Liver (tissue), 9 donors: ENCODE measurements around the gene TMEM232. TPM values are rescaled to one million over a fixed set of nuclear protein-coding genes. Genes with fewer than 3 reads are reported as not detected.

Experiments
- DNase-seq: peaks from one replicate; pipeline ENCODE4 v3.0.0-alpha.2; 2017; ENCODE audit warnings: low spot score
- H3K27ac ChIP-seq, 2 donors: one replicate each; pipeline ENCODE4 v1.7.0; 2013; ENCODE audit warnings: inconsistent platforms in 2 of 2, low read length in 2 of 2, control low read depth in 1 of 2, low read depth in 1 of 2, mild to moderate bottlenecking in 1 of 2
- H3K27me3 ChIP-seq, 4 donors: one replicate each; pipeline versions ENCODE4 v1.6.1 to v1.7.0; 2013; ENCODE audit warnings: low read length in 3 of 4, inconsistent platforms in 1 of 4, mild to moderate bottlenecking in 1 of 4, moderate library complexity in 1 of 4; ENCODE audit not compliant: control insufficient read depth in 4 of 4, insufficient read depth in 4 of 4
- H3K36me3 ChIP-seq, 4 donors: one replicate each; pipeline versions ENCODE4 v1.6.1 to v1.7.0; 2013; ENCODE audit warnings: low read length in 3 of 4, mild to moderate bottlenecking in 3 of 4, low read depth in 1 of 4, moderate library complexity in 1 of 4; ENCODE audit not compliant: control insufficient read depth in 4 of 4, insufficient read depth in 3 of 4
- H3K4me1 ChIP-seq, 4 donors: one replicate each; pipeline versions ENCODE4 v1.6.1 to v1.7.0; 2013; ENCODE audit warnings: low read length in 3 of 4, mild to moderate bottlenecking in 3 of 4, moderate library complexity in 1 of 4; ENCODE audit not compliant: control insufficient read depth in 4 of 4, insufficient read depth in 4 of 4
- H3K4me3 ChIP-seq, 3 donors: one replicate each; pipeline versions ENCODE4 v1.6.1 to v1.7.0; 2013; ENCODE audit warnings: low read length in 3 of 3, control low read depth in 1 of 3, low read depth in 1 of 3, mild to moderate bottlenecking in 1 of 3
- H3K9ac ChIP-seq, 2 donors: one replicate each; pipeline ENCODE4 v1.7.0; 2013; ENCODE audit warnings: low read length in 2 of 2, mild to moderate bottlenecking in 2 of 2, moderate library complexity in 2 of 2, control low read depth in 1 of 2, low read depth in 1 of 2
- H3K9me3 ChIP-seq, 4 donors: one replicate each; pipeline versions ENCODE4 v1.6.1 to v1.7.0; 2013; ENCODE audit warnings: low read length in 3 of 4; ENCODE audit not compliant: control insufficient read depth in 4 of 4
- CTCF ChIP-seq: fragments of 150-350 bp; IDR thresholded peaks from 2 replicates; pipeline ENCODE4 v1.5.1; 2017; ENCODE audit warnings: improper control_type of control experiment, low read depth, low read length; ENCODE audit not compliant: missing input control
- EGR1 ChIP-seq, 2 donors: IDR thresholded peaks; 2 replicates each; pipeline ENCODE4 v1.6.1; 2016 to 2018; ENCODE audit warnings: antibody characterized with exemption in 2 of 2, low read depth in 2 of 2
- FOXA1 ChIP-seq: IDR thresholded peaks from 2 replicates; pipeline ENCODE4 v1.6.1; 2016; ENCODE audit warnings: antibody characterized with exemption
- FOXA2 ChIP-seq: IDR thresholded peaks from 2 replicates; pipeline ENCODE4 v1.6.1; 2016; ENCODE audit warnings: antibody characterized with exemption
- GABPA ChIP-seq, 2 donors: IDR thresholded peaks in 1 of 2; conservative IDR thresholded peaks in 1 of 2; 2 replicates each; pipeline ENCODE4 v1.6.1; 2016; ENCODE audit warnings: antibody characterized with exemption in 2 of 2, mild to moderate bottlenecking in 1 of 2, moderate library complexity in 1 of 2
- HNF4A ChIP-seq, 2 donors: conservative IDR thresholded peaks; 2 replicates each; pipeline ENCODE4 v1.6.1; 2016; ENCODE audit warnings: antibody characterized with exemption in 2 of 2, mild to moderate bottlenecking in 2 of 2
- HNF4G ChIP-seq: IDR thresholded peaks from 2 replicates; pipeline ENCODE4 v1.6.1; 2016; ENCODE audit warnings: antibody characterized with exemption
- JUND ChIP-seq, 2 donors: IDR thresholded peaks; 2 replicates each; pipeline ENCODE4 v1.6.1; 2016; ENCODE audit warnings: antibody characterized with exemption in 2 of 2
- MAX ChIP-seq: IDR thresholded peaks from 2 replicates; pipeline ENCODE4 v1.6.1; 2016; ENCODE audit warnings: antibody characterized with exemption
- NR2F2 ChIP-seq: IDR thresholded peaks from 2 replicates; pipeline ENCODE4 v1.6.1; 2016; ENCODE audit warnings: antibody characterized with exemption
- RAD21 ChIP-seq, 2 donors: IDR thresholded peaks; 2 replicates each; pipeline ENCODE4 v1.6.1; 2016; ENCODE audit warnings: antibody characterized with exemption in 2 of 2, mild to moderate bottlenecking in 2 of 2
- RXRA ChIP-seq, 2 donors: IDR thresholded peaks; 2 replicates each; pipeline ENCODE4 v1.6.1; 2017 to 2018; ENCODE audit warnings: antibody characterized with exemption in 2 of 2, mild to moderate bottlenecking in 1 of 2
- SP1 ChIP-seq: IDR thresholded peaks from 2 replicates; pipeline ENCODE4 v1.6.1; 2018; ENCODE audit warnings: antibody characterized with exemption, mild to moderate bottlenecking
- TAF1 ChIP-seq: conservative IDR thresholded peaks from 2 replicates; pipeline ENCODE4 v1.6.1; 2016; ENCODE audit warnings: antibody characterized with exemption, mild to moderate bottlenecking
- YY1 ChIP-seq: IDR thresholded peaks from 2 replicates; pipeline ENCODE4 v1.6.1; 2016; ENCODE audit warnings: antibody characterized with exemption, mild to moderate bottlenecking
- WGBS: extraction: QIAGEN DNeasy Blood & Tissue Kit; methylation state at CpG from one replicate; pipeline ENCODE4 v1.1.7; 2013; 5-methylcytosine and 5-hydroxymethylcytosine counted together
- polyA plus RNA-seq, 2 donors: library from polyadenylated mRNA; stranded (reverse) in 1 of 2; unstranded in 1 of 2; fragments of 200-250 nt in 1 of 2; fragments of >200 nt in 1 of 2; fragmentation: Nextera tagmentation in 1 of 2; extraction: Ambion mirVana in 1 of 2; gene quantifications; one replicate each; pipeline versions ENCODE4 v1.2.1 to v1.2.3, GENCODE V29; 2013 to 2015
- total RNA-seq, 2 donors: library from RNA; depleted of rRNA; stranded (reverse); fragments of >200 nt; gene quantifications; one replicate each; pipeline ENCODE4 v1.2.3, GENCODE V29; 2014
- TF ChIP-seq, protein P1 (sequence below): IDR thresholded peaks from 2 replicates; pipeline ENCODE4 v1.6.1; 2016; ENCODE audit warnings: antibody characterized with exemption
- TF ChIP-seq, protein P2 (sequence below): IDR thresholded peaks from 2 replicates; pipeline ENCODE4 v1.6.1; 2016; ENCODE audit warnings: antibody characterized with exemption
- TF ChIP-seq, protein P3 (sequence below): IDR thresholded peaks from 2 replicates; pipeline ENCODE4 v1.6.1; 2016; ENCODE audit warnings: antibody characterized with exemption, mild to moderate bottlenecking
- donor health status: healthy.
- donor health status: healthy.
- donor health status: healthy.
- donor health status: healthy.
- donor health status: healthy.

TMEM232 gene
- total and polyA plus RNA-seq, 4 donors: 0.39 to 2.5 (median 1.0) TPM

DNA sequence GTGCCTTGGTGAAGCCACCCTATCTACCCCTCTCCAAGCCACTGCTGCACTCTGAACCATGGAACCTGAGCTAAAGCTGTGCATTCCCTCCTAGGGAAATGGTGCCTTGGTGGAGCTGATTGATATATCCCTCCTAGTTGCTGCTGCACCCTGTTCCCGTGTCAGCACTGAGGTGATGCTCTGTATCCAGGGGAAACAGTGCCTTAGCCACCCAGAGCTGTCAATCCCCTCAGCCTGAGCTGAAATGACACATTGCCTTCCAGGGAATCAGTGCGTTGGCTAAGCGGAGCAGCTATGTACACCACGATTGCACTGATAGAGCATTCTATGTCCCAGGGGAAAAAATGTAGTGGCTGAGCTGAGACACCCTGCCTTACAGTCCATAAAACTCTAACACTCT lies 257.0 kb downstream of the TMEM232 start:
- Histone ChIP-seq H3K4me3 (no peak overlapping the region), H3K9ac (no peak overlapping the region), H3K36me3 (no peaks in the 10 kb centered on the region), H3K27ac (no peak overlapping the region), H3K9me3 (peaks cover 0 to 5% (median 1%) of the 10 kb centered on the region in 4 donors), H3K27me3 (no peaks in the 10 kb centered on the region), H3K4me1 (no peaks in the 10 kb centered on the region)
- no peak for TF ChIP-seq TAF1
- no peak for TF ChIP-seq CTCF
- TF ChIP-seq EGR1 (IDR thresholded peaks at IDR 0.05; ENCODE audit: low read depth in 2 of 2): no peak
- TF ChIP-seq JUND (IDR thresholded peaks at IDR 0.05): no peak
- no peak for TF ChIP-seq HNF4G
- TF ChIP-seq SP1: no peak
- TF ChIP-seq, protein P1, sequence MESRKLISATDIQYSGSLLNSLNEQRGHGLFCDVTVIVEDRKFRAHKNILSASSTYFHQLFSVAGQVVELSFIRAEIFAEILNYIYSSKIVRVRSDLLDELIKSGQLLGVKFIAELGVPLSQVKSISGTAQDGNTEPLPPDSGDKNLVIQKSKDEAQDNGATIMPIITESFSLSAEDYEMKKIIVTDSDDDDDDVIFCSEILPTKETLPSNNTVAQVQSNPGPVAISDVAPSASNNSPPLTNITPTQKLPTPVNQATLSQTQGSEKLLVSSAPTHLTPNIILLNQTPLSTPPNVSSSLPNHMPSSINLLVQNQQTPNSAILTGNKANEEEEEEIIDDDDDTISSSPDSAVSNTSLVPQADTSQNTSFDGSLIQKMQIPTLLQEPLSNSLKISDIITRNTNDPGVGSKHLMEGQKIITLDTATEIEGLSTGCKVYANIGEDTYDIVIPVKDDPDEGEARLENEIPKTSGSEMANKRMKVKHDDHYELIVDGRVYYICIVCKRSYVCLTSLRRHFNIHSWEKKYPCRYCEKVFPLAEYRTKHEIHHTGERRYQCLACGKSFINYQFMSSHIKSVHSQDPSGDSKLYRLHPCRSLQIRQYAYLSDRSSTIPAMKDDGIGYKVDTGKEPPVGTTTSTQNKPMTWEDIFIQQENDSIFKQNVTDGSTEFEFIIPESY: no peak
- WGBS: 89% methylated on average over 4 of the region's 4 CpGs
- DNase-seq: no peak

GRCh38 chr5:110463106-110463505 lies 263.4 kb downstream of the TMEM232 start:
- no peak for TF ChIP-seq SP1
- TF ChIP-seq NR2F2: no peak
- TF ChIP-seq TAF1: no peak
- no peak for TF ChIP-seq EGR1 (IDR thresholded peaks at IDR 0.05; ENCODE audit: low read depth in 2 of 2)
- TF ChIP-seq, protein P2, sequence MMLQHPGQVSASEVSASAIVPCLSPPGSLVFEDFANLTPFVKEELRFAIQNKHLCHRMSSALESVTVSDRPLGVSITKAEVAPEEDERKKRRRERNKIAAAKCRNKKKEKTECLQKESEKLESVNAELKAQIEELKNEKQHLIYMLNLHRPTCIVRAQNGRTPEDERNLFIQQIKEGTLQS: no peak
- no peak for TF ChIP-seq FOXA1
- no peak for TF ChIP-seq MAX
- TF ChIP-seq HNF4G: no peak
- TF ChIP-seq RXRA (IDR thresholded peaks at IDR 0.05): no peak
- no peak for TF ChIP-seq HNF4A (conservative IDR thresholded peaks at IDR 0.05)
- no peak for TF ChIP-seq RAD21 (IDR thresholded peaks at IDR 0.05)
- no peak for TF ChIP-seq CTCF
- TF ChIP-seq YY1: no peak
- TF ChIP-seq JUND (IDR thresholded peaks at IDR 0.05): no peak
- TF ChIP-seq, protein P1: no peak
- TF ChIP-seq, protein P3, sequence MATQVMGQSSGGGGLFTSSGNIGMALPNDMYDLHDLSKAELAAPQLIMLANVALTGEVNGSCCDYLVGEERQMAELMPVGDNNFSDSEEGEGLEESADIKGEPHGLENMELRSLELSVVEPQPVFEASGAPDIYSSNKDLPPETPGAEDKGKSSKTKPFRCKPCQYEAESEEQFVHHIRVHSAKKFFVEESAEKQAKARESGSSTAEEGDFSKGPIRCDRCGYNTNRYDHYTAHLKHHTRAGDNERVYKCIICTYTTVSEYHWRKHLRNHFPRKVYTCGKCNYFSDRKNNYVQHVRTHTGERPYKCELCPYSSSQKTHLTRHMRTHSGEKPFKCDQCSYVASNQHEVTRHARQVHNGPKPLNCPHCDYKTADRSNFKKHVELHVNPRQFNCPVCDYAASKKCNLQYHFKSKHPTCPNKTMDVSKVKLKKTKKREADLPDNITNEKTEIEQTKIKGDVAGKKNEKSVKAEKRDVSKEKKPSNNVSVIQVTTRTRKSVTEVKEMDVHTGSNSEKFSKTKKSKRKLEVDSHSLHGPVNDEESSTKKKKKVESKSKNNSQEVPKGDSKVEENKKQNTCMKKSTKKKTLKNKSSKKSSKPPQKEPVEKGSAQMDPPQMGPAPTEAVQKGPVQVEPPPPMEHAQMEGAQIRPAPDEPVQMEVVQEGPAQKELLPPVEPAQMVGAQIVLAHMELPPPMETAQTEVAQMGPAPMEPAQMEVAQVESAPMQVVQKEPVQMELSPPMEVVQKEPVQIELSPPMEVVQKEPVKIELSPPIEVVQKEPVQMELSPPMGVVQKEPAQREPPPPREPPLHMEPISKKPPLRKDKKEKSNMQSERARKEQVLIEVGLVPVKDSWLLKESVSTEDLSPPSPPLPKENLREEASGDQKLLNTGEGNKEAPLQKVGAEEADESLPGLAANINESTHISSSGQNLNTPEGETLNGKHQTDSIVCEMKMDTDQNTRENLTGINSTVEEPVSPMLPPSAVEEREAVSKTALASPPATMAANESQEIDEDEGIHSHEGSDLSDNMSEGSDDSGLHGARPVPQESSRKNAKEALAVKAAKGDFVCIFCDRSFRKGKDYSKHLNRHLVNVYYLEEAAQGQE: no peak
- no peak for TF ChIP-seq GABPA (IDR thresholded peaks at IDR 0.05 in 1 of 2, conservative IDR thresholded peaks at IDR 0.05 in 1 of 2)
- no peak for TF ChIP-seq FOXA2
- Histone ChIP-seq H3K27ac (no peak overlapping the region), H3K4me1 (no peaks in the 10 kb centered on the region), H3K4me3 (no peak overlapping the region), H3K9ac (no peak overlapping the region), H3K27me3 (no peaks in the 10 kb centered on the region), H3K36me3 (no peaks in the 10 kb centered on the region), H3K9me3 (no peaks in the 10 kb centered on the region)
- no peak for DNase-seq
- 90% methylated on average over 2 of the region's 2 CpGs for WGBS
